Measurements from ENCODE around the gene AP3B1.

Gene AP3B1

GRCh38 chr5:77970891-77971290 is 323.6 kb downstream of the AP3B1 start:
- no peak for DNase-seq (ENCODE audit: low spot score)

- no peak for DNase-seq (ENCODE audit: low spot score)
Measured at GRCh38 chr5:77963795-77964194, 330.7 kb downstream of the AP3B1 start.

- no peak for DNase-seq (ENCODE audit: low spot score)
Measured at GRCh38 chr5:77960863-77961396, 333.6 kb downstream of the AP3B1 start.

GRCh38 chr5:77960305-77960704 is 334.2 kb downstream of the AP3B1 start:
- no peak for DNase-seq (ENCODE audit: low spot score)

GRCh38 chr5:77958642-77959330 is 335.7 kb downstream of the AP3B1 start:
- no peak for DNase-seq (ENCODE audit: low spot score)

GRCh38 chr5:77957931-77958521 is 336.5 kb downstream of the AP3B1 start:
- no peak for DNase-seq (ENCODE audit: low spot score)

GRCh38 chr5:77957516-77957915 is 337.0 kb downstream of the AP3B1 start:
- no peak for DNase-seq (ENCODE audit: low spot score)

GRCh38 chr5:77957081-77957480 is 337.4 kb downstream of the AP3B1 start:
- no peak for DNase-seq (ENCODE audit: low spot score)

GRCh38 chr5:77955577-77955976 is 338.9 kb downstream of the AP3B1 start:
- no peak for DNase-seq (ENCODE audit: low spot score)

GRCh38 chr5:77953374-77953773 is 341.1 kb downstream of the AP3B1 start:
- DNase-seq (ENCODE audit: low spot score), result no peak

GRCh38 chr5:77952636-77953212 is 341.8 kb downstream of the AP3B1 start:
- DNase-seq (ENCODE audit: low spot score), result no peak

Measured in AG08396 (cell line).